Stimulated activated CD4-positive, alpha-beta T cell treated with anti-CD3 and anti-CD28 coated beads, Interleukin-1b, Interleukin-23, amount 100 ng/mL, for 24 hours (primary cell): ENCODE results near the gene SLC9A9.
"Not testable (repeated sequence)": the region's sequence is repeated elsewhere in the genome, so short reads cannot be mapped to it uniquely, and the experiment has no call there.

ENCODE experiments used
- DNase-seq, 4 experiments: peaks; one replicate each; pipeline ENCODE4 v3.0.0-alpha.2; 2020; ENCODE audit warnings: low read depth in 4 of 4, low spot score in 1 of 4

The SLC9A9 gene

GRCh38 chr3:143472731-143473523 is 375.3 kb downstream of the SLC9A9 start:
- DNase-seq, result no peak

DNA sequence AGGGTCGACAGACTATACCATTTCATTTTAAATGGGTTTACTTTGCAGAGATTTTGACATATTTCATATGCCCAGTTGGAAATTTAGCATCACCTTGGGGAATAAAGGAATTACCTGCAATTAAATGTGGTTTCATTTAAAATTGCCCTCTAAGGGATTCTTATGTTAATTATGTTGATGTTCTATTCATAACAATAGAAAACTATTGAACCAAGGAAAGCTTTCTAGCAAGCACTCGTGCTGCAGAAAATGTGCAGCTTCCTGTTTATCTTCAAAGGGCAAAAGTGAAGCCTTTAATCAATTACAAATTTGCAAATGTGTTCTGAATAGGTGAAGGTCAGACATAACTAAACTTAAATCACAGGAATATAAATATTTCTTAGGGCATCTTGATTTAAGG is 376.6 kb downstream of the SLC9A9 start:
- DNase-seq, result no peak

GRCh38 chr3:143469159-143469558 is 379.1 kb downstream of the SLC9A9 start:
- DNase-seq, result no peak

- no peak for DNase-seq
Measured at GRCh38 chr3:143465666-143466065, 382.6 kb downstream of the SLC9A9 start.

- no peak for DNase-seq
Measured at GRCh38 chr3:143464850-143465249, 383.4 kb downstream of the SLC9A9 start.

- DNase-seq, result no peak
Measured at GRCh38 chr3:143455480-143455879, 392.8 kb downstream of the SLC9A9 start.

GRCh38 chr3:143450632-143451031 is 397.6 kb downstream of the SLC9A9 start:
- DNase-seq, result no peak

DNA sequence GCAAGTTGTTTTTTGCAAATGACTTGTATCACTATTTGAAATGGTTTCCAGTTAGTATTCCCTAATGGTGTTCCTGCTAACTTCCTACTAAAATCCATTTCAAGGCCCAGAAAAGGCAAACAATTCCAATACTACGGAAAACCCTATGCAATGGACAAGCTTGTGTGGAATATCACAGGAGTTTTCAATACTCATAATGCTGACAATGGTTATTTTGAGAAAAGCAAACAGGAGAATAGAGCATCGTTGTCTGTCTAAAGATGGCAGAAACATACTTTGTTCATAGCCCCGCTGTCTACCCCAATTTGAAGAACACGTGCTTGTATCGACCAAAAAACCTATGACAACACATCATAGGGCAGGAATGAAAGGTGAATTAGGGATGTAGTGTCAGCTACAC is 400.8 kb downstream of the SLC9A9 start:
- no peak for DNase-seq

- no peak for DNase-seq
Measured at GRCh38 chr3:143445118-143445517, 403.1 kb downstream of the SLC9A9 start.

DNA sequence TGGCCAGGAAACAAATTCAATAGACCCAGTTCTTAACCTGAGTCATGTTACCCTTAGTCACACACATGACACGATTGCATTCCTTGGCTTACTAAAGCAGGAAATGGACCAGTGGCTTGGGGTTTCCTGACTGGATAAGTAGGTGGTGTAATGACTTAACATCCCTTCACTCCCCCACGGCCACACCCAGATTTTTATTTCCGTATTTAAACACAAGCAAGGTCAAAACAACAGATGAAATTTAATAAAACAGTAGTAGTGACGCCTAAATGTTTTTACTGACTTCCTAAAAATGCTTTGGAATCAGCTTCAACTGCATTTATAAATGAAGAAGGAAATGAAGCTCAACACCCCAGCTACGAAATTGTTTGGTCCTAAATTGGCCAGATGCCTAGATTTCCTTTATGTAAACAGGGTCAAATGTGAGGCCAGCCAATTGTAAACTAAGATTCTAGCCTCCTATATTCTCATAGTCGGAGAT is 404.4 kb downstream of the SLC9A9 start:
- peak in 1 of 4 experiments; percentile 22 for DNase-seq

GRCh38 chr3:143442814-143443447 is 405.3 kb downstream of the SLC9A9 start:
- DNase-seq, result no peak

- DNase-seq, result no peak
Measured at GRCh38 chr3:143441516-143442171, 406.6 kb downstream of the SLC9A9 start.

GRCh38 chr3:143439817-143440216 is 408.5 kb downstream of the SLC9A9 start:
- DNase-seq, result no peak

DNA sequence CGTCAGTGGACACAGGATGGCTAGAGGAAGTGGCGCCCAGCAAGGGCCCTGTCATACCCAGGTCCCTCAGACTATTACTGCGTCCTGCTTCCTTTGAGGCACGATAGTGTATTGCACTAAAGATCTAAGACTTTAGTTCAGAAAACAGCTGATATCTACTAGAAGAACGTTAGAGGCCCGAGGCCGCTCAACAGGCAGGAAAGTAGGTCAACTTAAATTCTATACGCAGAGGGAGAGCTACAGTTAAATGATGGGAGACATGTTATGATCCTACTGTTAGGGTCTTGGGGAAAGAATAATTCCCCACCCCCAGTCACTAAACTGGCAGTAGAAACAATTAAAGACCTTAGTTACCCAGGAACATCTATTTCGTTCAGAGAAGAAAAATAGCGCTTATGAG is 410.9 kb downstream of the SLC9A9 start:
- DNase-seq, result no peak

GRCh38 chr3:143436231-143436930 is 411.9 kb downstream of the SLC9A9 start:
- no peak for DNase-seq

DNA sequence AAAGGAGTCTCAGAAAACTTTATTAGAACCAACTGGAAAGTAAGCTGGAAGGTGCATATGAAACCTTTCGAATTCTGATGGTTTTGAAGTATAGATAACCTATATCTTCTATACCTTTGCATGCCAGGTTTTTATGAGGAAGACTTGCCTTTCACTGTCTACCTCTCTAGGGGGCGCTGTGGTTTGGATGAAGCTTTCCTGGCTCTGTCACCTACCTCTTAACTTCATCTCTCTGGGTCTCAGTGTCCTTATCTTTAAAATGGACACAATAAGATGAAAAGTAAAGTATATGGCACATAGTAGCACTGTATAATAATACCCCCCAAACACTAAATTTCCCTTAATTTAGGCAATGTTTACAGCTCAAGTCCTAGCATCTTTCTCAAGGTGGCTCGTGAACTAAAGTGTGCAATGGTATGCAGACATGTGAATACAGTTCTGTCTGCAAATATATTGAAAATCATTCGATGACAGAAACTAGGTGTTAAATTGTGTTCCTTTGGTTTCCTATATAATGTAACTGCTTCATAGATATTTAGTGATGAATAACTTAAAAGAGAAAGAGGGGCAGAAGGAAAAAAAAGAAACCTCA is 414.4 kb downstream of the SLC9A9 start:
- DNase-seq, result no peak

- DNase-seq, result not testable (repeated sequence)
Measured at GRCh38 chr3:143431298-143431697, 417.0 kb downstream of the SLC9A9 start.

GRCh38 chr3:143430568-143430967 is 417.7 kb downstream of the SLC9A9 start:
- no peak for DNase-seq

DNA sequence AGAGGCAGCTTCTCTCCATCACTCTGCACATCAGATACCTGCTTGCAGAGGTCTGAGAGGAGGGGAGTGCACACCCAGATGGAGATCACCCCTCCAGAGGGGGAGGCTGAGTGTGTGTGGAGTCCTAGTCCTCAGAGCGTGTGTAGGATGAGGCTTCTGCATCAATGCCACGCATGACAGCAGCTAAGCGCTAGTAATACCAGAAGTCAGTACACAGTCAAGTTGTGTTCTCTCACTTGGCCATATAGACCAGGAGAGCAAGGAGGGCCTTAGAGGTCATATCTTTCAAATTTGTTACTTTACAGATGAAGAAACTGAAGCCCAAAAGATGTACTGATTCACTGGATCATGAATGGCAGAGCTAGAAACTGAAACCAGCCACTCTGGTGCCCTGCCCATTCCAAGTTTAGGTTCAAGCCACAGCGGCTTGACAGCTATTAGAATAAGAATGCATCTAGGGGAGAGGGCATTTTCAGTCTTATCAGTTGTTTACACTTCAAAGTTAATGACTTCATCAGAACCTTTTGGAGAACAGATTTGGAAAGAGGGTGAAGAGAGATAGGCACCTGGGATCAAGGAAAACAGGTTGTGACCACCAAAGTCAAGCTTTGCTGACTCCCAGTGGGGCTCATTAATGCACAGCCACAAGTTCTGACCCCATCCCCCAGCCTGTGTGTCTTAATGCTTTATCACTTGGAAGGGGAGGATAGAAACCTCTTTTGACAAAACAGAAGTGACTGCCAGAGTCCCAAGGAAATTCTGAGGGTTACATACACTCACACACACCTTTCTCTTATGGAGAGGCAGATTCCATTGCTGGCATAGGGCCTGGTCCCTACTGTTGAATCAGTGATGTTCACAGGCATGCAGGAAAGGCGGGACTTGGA is 418.4 kb downstream of the SLC9A9 start:
- no peak for DNase-seq

- DNase-seq, result no peak
Measured at GRCh38 chr3:143428294-143428693, 420.0 kb downstream of the SLC9A9 start.
